Memory B cell (primary cell): ENCODE results near the gene CHD1L.
"Not testable (repeated sequence)": the region's sequence is repeated elsewhere in the genome, so short reads cannot be mapped to it uniquely, and the experiment has no call there.

Experiments
- ATAC-seq: fragments of 150-1000 bp; cut with Tn5 transposase; 2 replicates; pipeline ENCODE4 v1.10.0; 2021; ENCODE audit warnings: low read depth, mild to moderate bottlenecking, moderate library complexity
- DNase-seq, 2 donors: peaks; one replicate each; pipeline ENCODE4 v3.0.0; 2022; ENCODE audit warnings: low spot score in 2 of 2
- H3K27ac Mint-ChIP-seq: one replicate; pipeline ENCODE4 v1.8.0; 2022; ENCODE audit warnings: mild to moderate bottlenecking, moderate library complexity, mixed read lengths
- H3K27me3 Mint-ChIP-seq: one replicate; pipeline ENCODE4 v1.8.0; 2022; ENCODE audit warnings: mixed read lengths
- H3K36me3 Mint-ChIP-seq: one replicate; pipeline ENCODE4 v1.8.0; 2022; ENCODE audit warnings: mild to moderate bottlenecking, mixed read lengths
- H3K4me1 Mint-ChIP-seq: one replicate; pipeline ENCODE4 v1.8.0; 2022; ENCODE audit warnings: mixed read lengths
- H3K4me3 Mint-ChIP-seq: one replicate; pipeline ENCODE4 v1.8.0; 2022; ENCODE audit warnings: mild to moderate bottlenecking, moderate library complexity, mixed read lengths
- H3K9me3 Mint-ChIP-seq: one replicate; pipeline ENCODE4 v1.8.0; 2022; ENCODE audit warnings: mixed read lengths

CHD1L gene

DNA sequence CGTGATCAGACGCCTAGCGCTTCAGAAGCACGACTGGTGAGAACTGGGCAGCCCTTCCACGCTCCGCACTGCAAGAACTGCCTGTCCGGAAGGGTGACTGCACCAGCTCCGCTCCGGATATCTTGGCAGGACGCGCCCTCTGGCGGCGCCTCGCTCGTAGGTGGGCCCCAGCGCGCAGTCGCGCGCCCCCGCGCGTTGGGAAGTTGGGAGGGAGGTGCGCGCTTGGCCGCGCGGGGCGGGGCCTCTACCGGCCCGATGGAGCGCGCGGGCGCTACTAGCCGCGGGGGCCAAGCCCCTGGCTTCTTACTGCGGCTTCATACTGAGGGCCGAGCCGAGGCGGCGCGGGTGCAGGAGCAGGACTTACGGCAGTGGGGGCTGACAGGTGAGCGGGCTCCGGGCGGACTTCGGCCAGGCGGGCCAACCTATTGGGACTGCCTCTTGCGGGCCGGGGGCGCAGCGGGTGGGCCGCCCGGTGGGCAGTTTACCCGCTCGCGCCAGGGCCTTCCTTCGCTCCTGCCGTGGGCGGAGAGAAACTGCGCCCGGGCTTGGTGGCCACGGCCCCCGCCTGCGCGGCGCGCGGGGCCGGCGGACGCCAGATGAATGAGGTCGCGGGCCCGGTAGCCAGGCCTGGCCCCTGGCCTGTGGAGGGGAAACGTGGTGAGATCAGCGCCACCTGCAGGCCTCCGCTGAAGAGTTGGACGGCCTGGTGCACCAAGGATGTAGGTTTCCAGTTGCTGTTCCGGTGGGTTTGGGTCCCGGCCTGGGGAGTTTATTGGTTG, at the start of gene CHD1L:
CHD1L (plus strand) TSS at position 236 of the 779 bp plus-strand sequence; CDS start at position 256, 20 bp downstream.
- H3K9me3 Mint-ChIP-seq: no peaks in the 10 kb centered on the region
- DNase-seq (peak; percentile 88 to 96), ATAC-seq (peak; percentile 86)
- H3K27ac Mint-ChIP-seq: peak within 1 kb of the TSS; percentile 74
- H3K4me3 Mint-ChIP-seq: peak within 1 kb of the TSS; percentile 97
- no peaks in the 10 kb centered on the region for H3K36me3 Mint-ChIP-seq
- H3K27me3 Mint-ChIP-seq: no peaks in the 10 kb centered on the region
- peaks cover 30% of the 10 kb centered on the region for H3K4me1 Mint-ChIP-seq

DNA sequence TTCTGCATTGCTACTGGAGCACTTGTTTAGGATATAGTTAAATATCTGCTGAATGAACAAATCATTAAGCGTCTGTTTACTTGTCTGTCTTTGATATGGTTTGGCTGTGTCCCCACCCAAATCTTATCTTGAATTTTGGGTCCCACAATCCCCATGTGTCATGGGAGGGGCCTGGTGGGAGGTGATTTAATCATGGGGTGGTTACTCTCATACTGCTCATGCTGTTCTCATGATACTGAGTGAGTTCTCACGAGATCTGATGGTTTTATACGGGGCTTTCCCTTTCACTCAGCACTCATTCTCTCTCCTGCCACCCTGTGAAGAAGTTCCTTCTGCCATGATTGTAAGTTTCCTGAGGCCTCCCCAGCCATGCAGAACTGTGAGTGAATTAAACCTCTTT, 45.2 kb upstream of the CHD1L start:
- not testable (repeated sequence) for H3K27me3 Mint-ChIP-seq, H3K4me1 Mint-ChIP-seq, DNase-seq, ATAC-seq, H3K4me3 Mint-ChIP-seq, H3K9me3 Mint-ChIP-seq, H3K36me3 Mint-ChIP-seq
- peak overlapping the region; percentile 9 for H3K27ac Mint-ChIP-seq

DNA sequence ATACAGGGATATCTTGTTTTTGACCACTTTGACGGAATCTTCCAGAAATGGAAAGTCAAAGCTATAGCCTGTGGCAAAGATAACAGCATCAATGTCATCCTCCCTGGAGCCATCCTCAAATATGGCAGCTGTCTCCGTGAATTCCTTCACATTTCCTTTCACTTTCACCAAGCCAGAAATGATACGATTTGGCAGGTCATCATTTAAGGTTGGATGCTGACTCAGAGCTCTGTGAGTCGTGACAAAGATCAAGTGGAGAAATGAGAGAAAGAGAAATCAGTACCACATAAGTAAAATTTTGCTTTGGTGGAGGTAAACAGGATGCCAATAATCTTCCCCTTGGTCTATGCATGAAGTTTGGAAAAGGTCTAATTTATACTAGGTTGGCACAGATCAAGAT, 41.2 kb upstream of the CHD1L start:
- no peak for ATAC-seq
- no peaks in the 10 kb centered on the region for H3K27me3 Mint-ChIP-seq
- no peak overlapping the region for H3K27ac Mint-ChIP-seq
- peaks cover 4% of the 10 kb centered on the region for H3K36me3 Mint-ChIP-seq
- H3K4me3 Mint-ChIP-seq: no peak overlapping the region
- no peak for DNase-seq
- peaks cover 19% of the 10 kb centered on the region for H3K4me1 Mint-ChIP-seq
- H3K9me3 Mint-ChIP-seq: no peaks in the 10 kb centered on the region

DNA sequence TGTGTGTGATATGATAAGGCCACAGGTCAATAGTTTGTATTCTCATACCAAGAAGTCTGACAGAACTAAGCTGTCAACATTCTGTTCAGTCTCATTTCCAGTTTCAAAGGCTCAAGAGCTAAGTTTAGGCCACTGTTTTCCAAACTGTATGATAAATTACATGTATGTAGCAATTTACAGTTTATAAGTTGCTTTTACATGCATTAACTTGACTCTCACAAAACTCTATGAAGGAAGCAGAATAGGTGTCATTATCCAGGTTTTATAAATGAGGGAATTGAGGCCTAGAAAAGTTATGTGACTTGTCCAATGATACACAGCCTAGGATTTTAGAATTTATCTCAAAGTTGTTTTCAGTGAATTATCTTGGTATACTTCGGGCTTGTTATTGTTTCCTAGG, 40.7 kb upstream of the CHD1L start:
- Mint-ChIP-seq H3K27me3 (no peaks in the 10 kb centered on the region), H3K36me3 (peaks cover 4% of the 10 kb centered on the region), H3K4me3 (no peak overlapping the region), H3K9me3 (no peaks in the 10 kb centered on the region), H3K4me1 (peaks cover 19% of the 10 kb centered on the region), H3K27ac (no peak overlapping the region)
- no peak for DNase-seq
- no peak for ATAC-seq

DNA sequence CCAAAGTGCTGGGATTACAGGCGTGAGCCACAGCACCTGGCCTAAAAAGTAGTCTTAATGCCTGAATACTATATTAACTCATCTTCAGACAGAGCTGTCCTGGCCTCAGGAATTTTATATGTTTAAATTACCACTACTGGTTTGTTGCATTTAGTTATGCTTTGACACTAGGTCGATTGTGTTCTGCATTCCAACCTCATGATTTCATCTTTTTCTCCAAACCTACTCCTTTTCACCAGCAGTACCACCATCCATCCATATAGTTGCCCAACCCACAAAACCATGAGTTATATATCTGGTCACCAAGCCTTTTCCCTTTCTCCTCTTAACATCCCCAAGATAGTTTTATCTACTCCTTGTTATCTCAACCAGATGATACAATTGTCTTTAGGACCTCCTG, 39.9 kb upstream of the CHD1L start:
- H3K9me3 Mint-ChIP-seq: no peaks in the 10 kb centered on the region
- peaks cover 19% of the 10 kb centered on the region for H3K4me1 Mint-ChIP-seq
- peaks cover 2% of the 10 kb centered on the region for H3K36me3 Mint-ChIP-seq
- ATAC-seq (no peak), DNase-seq (no peak)
- H3K27ac Mint-ChIP-seq: no peak overlapping the region
- H3K4me3 Mint-ChIP-seq: no peak overlapping the region
- no peaks in the 10 kb centered on the region for H3K27me3 Mint-ChIP-seq

DNA sequence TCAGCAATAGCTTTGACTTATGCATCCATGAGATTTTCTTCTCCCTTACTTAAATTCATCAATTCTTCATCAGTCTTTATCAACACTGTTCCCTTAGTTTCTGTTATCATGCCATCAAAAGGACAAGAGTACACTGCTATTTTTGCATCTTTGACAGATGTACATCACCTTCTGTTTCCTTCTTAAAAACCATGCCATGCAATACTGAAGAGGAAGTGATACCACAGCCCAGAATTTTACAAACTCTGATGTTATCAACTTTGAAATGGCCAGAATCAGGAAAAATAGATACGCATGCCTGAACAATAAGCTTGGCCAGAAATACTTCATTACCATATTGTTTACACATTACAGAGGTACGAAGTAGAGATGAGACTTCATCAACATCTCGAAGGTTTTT, 38.4 kb upstream of the CHD1L start:
- peak; percentile 89 for ATAC-seq
- no peak for DNase-seq
- peaks cover 5% of the 10 kb centered on the region for H3K36me3 Mint-ChIP-seq
- peak overlapping the region; percentile 4 for H3K4me3 Mint-ChIP-seq
- peaks cover 15% of the 10 kb centered on the region for H3K4me1 Mint-ChIP-seq
- no peaks in the 10 kb centered on the region for H3K9me3 Mint-ChIP-seq
- H3K27me3 Mint-ChIP-seq: no peaks in the 10 kb centered on the region
- peak overlapping the region; percentile 5 for H3K27ac Mint-ChIP-seq

DNA sequence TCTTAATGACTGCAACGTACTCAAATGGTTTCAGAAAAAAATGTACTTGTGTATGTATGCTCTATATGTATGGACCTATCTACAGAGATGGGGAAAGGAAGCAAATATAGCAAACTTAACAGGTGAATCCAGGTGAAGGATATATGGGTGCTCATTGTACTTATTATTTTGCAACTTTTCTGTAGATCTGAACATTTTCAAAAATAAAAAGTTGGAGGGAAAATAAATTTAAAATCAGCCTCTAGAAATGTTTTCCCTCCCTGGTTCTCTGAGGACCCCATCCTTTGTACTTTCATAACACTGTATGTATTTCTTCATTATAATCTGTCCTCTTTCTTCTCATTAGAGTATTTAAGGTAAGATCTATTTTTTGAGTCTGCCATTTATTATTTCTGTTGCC, 35.3 kb upstream of the CHD1L start:
- no peaks in the 10 kb centered on the region for H3K27me3 Mint-ChIP-seq
- H3K36me3 Mint-ChIP-seq: peaks cover 12% of the 10 kb centered on the region
- H3K27ac Mint-ChIP-seq: no peak overlapping the region
- no peaks in the 10 kb centered on the region for H3K9me3 Mint-ChIP-seq
- H3K4me1 Mint-ChIP-seq: peaks cover 14% of the 10 kb centered on the region
- H3K4me3 Mint-ChIP-seq: no peak overlapping the region
- no peak for DNase-seq
- ATAC-seq: no peak

DNA sequence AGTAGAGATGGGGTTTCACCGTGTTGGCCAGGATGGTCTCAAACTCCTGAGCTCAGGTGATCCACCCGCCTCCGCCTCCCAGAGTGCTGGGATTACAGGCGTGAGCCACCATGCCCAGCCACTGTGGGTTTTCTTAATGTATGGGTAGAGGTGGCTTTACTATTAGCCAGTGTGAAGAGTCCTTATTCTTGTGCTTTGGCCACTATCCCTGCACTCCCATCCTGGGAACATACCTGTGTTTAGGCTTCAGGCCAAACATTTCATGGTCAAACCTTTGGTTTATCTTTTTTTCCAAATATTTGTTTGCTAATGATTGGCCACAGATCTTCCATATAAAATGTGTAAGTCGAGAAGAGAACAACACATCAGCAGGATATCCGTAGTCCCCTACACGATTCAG, 33.9 kb upstream of the CHD1L start:
- H3K36me3 Mint-ChIP-seq: peaks cover 14% of the 10 kb centered on the region
- DNase-seq (no peak), ATAC-seq (no peak)
- no peak overlapping the region for H3K4me3 Mint-ChIP-seq
- peaks cover 7% of the 10 kb centered on the region for H3K4me1 Mint-ChIP-seq
- H3K27me3 Mint-ChIP-seq: no peaks in the 10 kb centered on the region
- no peaks in the 10 kb centered on the region for H3K9me3 Mint-ChIP-seq
- H3K27ac Mint-ChIP-seq: no peak overlapping the region

DNA sequence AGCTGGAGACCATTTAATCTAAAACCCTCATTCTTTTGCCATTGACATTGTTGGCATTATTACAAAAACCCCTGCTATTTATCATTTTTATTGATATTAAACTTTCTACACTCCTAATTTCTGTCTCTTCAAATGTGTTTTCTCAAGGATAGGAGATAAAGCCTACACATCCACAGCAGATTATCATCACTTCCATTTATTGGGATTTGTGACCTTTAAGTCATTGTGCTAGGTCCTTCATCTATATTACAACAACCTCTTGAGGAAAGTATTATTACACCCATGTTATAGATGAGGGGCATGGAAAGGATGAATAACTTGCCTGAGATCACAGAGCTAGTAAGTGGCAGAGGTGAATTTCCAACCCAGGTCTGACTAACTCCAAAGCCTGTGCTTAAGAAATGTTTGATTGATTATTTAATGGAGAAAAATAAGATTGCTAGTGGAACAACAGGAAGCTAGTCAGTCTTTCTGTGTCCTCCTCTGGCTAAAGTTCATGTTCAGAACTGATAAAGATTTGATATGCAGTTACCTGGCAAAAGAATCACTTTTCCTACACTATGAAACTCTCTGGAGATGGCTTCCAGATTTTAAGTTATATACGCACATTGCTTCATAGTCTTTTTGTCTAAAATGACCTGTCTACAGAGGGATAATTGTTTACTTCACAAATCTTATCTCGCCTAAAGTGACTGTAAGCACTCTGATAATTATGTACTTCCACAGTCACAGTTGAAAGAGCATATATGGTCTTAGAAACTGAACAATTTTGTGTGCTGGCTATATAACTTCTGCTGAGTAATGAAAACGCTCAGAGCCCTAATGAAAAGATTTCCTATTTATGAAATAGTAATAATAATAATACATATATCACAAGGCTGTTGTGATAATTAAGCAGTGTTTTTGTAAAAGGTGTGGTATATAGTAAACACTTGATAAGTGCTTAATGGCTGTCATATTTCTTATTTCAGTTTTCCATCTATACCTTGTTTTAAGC, 32.4 kb upstream of the CHD1L start:
- Mint-ChIP-seq H3K27me3 (no peaks in the 10 kb centered on the region), H3K27ac (no peak overlapping the region), H3K36me3 (peaks cover 14% of the 10 kb centered on the region), H3K4me1 (peaks cover 3% of the 10 kb centered on the region), H3K9me3 (no peaks in the 10 kb centered on the region), H3K4me3 (no peak overlapping the region)
- DNase-seq: no peak
- no peak for ATAC-seq

DNA sequence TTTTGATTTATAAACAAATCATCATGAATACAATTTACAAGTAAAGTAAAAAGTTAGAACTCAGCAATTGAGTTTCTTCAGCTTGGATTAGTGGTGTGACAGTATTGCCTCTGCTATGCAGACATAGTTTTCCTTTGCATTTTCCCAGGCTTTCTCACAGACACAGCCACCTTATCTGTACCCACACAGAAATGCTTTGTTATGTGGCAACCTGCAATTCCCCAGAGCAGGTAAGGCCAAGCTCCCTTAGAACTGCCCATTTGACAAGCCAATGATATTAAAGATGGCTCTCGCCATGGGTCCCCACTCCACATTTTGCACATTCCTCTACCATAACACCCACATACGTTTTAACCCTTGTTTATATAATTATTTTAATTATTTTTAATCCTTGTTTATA, 31.5 kb upstream of the CHD1L start:
- Mint-ChIP-seq H3K4me1 (peaks cover 3% of the 10 kb centered on the region), H3K27me3 (no peaks in the 10 kb centered on the region), H3K4me3 (no peak overlapping the region)

DNA sequence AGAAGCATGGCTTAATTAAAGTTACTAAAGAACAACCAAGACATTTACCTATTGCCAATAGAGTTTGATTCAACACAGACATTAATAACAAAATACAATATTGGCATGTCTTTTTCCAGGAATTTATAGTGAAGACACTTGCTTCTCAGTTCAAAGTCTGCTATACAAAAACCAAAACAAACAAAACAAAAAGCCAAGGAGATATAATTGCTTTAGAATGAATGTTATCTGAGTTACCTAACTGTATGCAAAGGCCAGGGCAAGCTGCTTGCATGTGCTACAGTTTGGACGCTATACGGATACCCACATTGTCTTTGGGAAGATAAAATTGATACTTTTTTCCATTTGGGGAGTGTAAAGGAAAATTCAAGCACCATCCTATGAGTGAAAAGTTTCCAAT, 30.9 kb upstream of the CHD1L start:
- Mint-ChIP-seq H3K9me3 (no peaks in the 10 kb centered on the region), H3K36me3 (peaks cover 14% of the 10 kb centered on the region), H3K27me3 (no peaks in the 10 kb centered on the region), H3K27ac (no peak overlapping the region), H3K4me1 (peaks cover 3% of the 10 kb centered on the region), H3K4me3 (no peak overlapping the region)
- DNase-seq (no peak), ATAC-seq (no peak)

More for the DNA sequence above, 31.5 kb upstream of the CHD1L start:
- ATAC-seq (no peak), DNase-seq (no peak)
- H3K9me3 Mint-ChIP-seq: no peaks in the 10 kb centered on the region
- no peak overlapping the region for H3K27ac Mint-ChIP-seq
- peaks cover 14% of the 10 kb centered on the region for H3K36me3 Mint-ChIP-seq

DNA sequence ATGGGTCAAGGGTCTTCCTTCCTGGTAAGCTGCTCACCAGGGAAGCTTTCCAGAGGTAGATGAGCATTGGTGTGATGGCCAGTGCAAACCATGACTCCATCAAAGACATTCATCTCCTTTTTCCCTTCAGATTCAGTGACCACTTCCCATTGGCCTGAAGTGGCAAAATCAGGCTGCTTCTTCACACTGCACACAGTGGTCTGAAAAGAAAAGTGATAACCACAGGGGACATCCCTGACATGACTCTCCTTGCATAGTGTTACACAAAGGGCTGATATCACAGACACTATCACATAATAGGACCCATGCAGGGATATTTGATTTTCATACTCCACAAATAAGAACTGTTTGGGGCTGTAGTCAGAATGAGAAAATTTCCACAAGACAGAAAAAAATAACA, 29.2 kb upstream of the CHD1L start:
- no peak for ATAC-seq

DNA sequence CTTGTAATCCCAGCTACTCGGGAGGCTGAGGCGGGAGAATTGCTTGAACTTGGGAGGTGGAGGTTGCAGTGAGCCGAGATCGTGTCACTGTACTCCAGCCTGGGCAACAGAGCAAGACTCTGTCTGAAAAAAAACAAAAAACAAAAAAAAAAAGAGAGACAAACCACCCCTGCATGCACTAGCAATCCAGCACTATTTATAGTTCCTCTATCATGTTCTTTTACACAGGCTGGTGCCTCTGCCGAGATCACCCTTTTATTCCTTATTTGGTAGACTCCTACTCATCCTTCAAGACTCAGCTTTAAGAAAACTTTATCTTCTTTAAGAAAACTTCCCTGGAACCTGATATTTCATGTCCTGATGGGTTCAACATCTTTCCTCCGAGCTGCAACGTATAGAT, 28.2 kb upstream of the CHD1L start:
- Mint-ChIP-seq H3K36me3 (peaks cover 10% of the 10 kb centered on the region), H3K27ac (no peak overlapping the region), H3K4me1 (peaks cover 3% of the 10 kb centered on the region), H3K27me3 (no peaks in the 10 kb centered on the region), H3K9me3 (no peaks in the 10 kb centered on the region), H3K4me3 (no peak overlapping the region)
- no peak for DNase-seq
- ATAC-seq: no peak

More for the DNA sequence above, 29.2 kb upstream of the CHD1L start:
- Mint-ChIP-seq H3K36me3 (peaks cover 10% of the 10 kb centered on the region), H3K4me3 (no peak overlapping the region), H3K9me3 (no peaks in the 10 kb centered on the region), H3K27ac (no peak overlapping the region), H3K27me3 (no peaks in the 10 kb centered on the region), H3K4me1 (peaks cover 3% of the 10 kb centered on the region)
- DNase-seq: no peak

DNA sequence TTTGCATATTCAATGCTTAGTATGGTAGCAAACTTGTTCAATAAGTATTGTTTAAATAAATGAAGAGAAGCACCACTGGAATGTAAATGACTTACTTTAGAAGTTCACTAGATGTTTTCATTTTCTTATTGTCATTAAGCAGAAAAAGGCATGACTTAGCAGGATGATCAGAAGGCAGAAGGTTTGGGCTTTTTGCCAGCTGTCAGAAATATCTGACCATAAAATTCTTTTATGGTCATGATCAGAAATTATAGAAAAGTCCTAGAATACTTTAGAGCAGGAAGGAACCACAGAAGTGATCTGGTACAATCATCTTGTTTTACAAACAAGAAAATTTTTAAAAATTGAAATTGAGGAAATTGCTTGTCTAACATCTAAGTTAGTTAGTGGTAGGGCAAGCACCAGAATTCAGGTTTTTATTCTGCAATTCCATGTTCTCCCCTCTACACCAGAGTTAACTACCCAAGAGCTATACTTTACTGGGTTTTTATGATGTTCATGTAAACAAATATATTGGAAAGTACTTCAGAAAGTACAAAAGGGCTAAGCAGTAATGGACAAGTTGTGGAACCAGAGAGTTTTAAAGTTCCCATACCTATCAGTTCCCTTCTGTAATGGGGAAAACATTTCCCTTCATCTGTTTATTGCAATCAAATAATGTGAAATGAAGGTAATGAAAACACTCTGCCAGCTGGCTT, 27.5 kb upstream of the CHD1L start:
- ATAC-seq (no peak), DNase-seq (no peak)
- no peak overlapping the region for H3K27ac Mint-ChIP-seq
- H3K27me3 Mint-ChIP-seq: no peaks in the 10 kb centered on the region
- peaks cover 4% of the 10 kb centered on the region for H3K36me3 Mint-ChIP-seq
- peaks cover 3% of the 10 kb centered on the region for H3K4me1 Mint-ChIP-seq
- no peak overlapping the region for H3K4me3 Mint-ChIP-seq
- no peaks in the 10 kb centered on the region for H3K9me3 Mint-ChIP-seq
